Activated CD8-positive, alpha-beta T cell treated with anti-CD3 and anti-CD28 coated beads for 36 hours (primary cell): ENCODE results near the gene YIPF1. TPM values are rescaled to one million over a fixed set of nuclear protein-coding genes. Genes with fewer than 3 reads are reported as not detected.

Experiments
- ATAC-seq: fragments of 200-7000 bp; cut with Tn5 transposase; one replicate; pipeline ENCODE4 v1.10.0; 2021; ENCODE audit warnings: mild to moderate bottlenecking, moderate library complexity
- CTCF ChIA-PET: fragments of 350-600 bp; sonication (Branson Sonifier 250); formaldehyde crosslinking; loops from one replicate; lab custom pipeline; 2021; ENCODE audit warnings: antibody characterized with exemption; lab: Charles Lee
- POLR2A ChIA-PET: fragments of 350-600 bp; sonication (Branson Sonifier 250); formaldehyde crosslinking; loops from one replicate; lab custom pipeline; 2021; ENCODE audit warnings: antibody characterized with exemption; lab: Charles Lee
- DNase-seq: peaks from one replicate; pipeline ENCODE4 v3.0.0-alpha.2; 2020
- H3K27ac Mint-ChIP-seq: one replicate; pipeline ENCODE4 v1.8.0; 2021; ENCODE audit warnings: mild to moderate bottlenecking, mixed read lengths
- H3K27me3 Mint-ChIP-seq: one replicate; pipeline ENCODE4 v1.8.0; 2021; ENCODE audit warnings: mixed read lengths
- H3K36me3 Mint-ChIP-seq: one replicate; pipeline ENCODE4 v1.8.0; 2021; ENCODE audit warnings: low read depth, mixed read lengths
- H3K4me1 Mint-ChIP-seq: one replicate; pipeline ENCODE4 v1.8.0; 2021; ENCODE audit warnings: low read depth, mixed read lengths
- H3K4me3 Mint-ChIP-seq: one replicate; pipeline ENCODE4 v1.8.0; 2021; ENCODE audit warnings: mild to moderate bottlenecking, moderate library complexity, mixed read lengths
- H3K9me3 Mint-ChIP-seq: one replicate; pipeline ENCODE4 v1.8.0; 2021; ENCODE audit warnings: mixed read lengths
- intact Hi-C: fragments of 100-400 bp; cut with micrococcal nuclease; formaldehyde crosslinking; loops from one replicate; pipeline ENCODE4 v1.10.0; 2022
- total RNA-seq, 2 experiments: library from RNA; stranded (reverse); gene quantifications; one replicate each; pipeline ENCODE4 v1.2.3, GENCODE V29; 2021
- TF ChIP-seq, protein P1 (sequence below): fragments of 200-600 bp; IDR thresholded peaks from one replicate; pipeline ENCODE4 v1.8.0; 2022; ENCODE audit warnings: antibody characterized with exemption, mild to moderate bottlenecking

YIPF1 gene
- total RNA-seq, 2 experiments from 2014 or later: 13.2 to 15.6 TPM

DNA sequence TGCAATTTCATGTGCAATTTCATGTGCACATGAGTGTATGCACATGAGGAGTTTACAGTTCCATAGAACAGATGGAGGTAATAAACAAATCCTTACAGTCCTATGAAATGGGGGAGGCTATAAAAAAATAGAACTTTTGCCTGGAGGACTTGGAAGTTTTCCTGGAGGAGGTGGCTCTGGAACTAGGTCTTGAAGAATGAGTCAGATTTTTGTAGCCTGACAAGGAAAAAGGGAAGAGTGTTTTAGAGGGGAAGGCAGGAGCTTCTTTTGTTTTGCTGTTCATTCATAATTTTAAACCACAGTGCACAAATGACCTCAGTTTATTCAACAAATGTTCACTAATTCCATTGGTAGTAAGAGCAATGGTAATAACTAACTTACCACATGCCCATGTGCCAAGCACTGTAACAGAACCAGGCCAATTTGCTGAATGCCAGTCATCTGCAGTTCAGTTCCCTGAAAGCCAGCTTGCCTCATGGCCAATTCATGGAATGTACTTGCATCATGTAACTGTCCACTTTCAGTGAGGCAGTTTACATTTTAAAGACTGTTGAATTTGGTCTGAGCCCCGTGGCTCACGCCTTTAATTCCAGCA, 7.1 kb upstream of the YIPF1 start:
- H3K27ac Mint-ChIP-seq: no peak overlapping the region

DNA sequence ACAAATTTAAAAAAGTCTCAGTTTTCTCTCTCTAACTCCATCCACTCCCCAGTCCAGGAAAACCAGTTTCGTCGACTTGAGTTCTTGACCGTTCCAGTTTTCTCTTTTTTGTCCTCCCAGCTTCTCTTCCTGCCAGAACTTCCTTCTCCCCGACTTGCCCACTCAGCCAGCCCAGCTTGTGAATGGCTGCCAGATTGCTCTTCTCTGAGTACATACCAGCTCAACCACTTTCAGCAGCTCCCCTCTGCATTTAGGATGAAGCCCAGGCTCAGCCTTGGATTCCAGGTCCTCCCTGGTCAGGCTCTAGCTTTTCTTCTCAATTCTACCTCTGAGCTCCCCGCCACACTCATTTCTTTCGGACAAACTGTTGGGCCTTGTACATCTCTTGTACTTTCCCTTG, 5.8 kb upstream of the YIPF1 start:
- Mint-ChIP-seq H3K27me3 (peaks cover 6% of the 10 kb centered on the region), H3K36me3 (no peaks in the 10 kb centered on the region), H3K27ac (no peak overlapping the region), H3K4me1 (peaks cover 13% of the 10 kb centered on the region), H3K9me3 (no peaks in the 10 kb centered on the region), H3K4me3 (no peak overlapping the region)
- POLR2A ChIA-PET: no interaction called here
- intact Hi-C loops: no loop called here
- ATAC-seq (no peak), DNase-seq (no peak)
- TF ChIP-seq, protein P1, sequence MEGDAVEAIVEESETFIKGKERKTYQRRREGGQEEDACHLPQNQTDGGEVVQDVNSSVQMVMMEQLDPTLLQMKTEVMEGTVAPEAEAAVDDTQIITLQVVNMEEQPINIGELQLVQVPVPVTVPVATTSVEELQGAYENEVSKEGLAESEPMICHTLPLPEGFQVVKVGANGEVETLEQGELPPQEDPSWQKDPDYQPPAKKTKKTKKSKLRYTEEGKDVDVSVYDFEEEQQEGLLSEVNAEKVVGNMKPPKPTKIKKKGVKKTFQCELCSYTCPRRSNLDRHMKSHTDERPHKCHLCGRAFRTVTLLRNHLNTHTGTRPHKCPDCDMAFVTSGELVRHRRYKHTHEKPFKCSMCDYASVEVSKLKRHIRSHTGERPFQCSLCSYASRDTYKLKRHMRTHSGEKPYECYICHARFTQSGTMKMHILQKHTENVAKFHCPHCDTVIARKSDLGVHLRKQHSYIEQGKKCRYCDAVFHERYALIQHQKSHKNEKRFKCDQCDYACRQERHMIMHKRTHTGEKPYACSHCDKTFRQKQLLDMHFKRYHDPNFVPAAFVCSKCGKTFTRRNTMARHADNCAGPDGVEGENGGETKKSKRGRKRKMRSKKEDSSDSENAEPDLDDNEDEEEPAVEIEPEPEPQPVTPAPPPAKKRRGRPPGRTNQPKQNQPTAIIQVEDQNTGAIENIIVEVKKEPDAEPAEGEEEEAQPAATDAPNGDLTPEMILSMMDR: no peak
- CTCF ChIA-PET: interaction anchor here (1.0 kb wide), 1 partner anchor 16 kb away, joined by 3 read pairs; no protein-coding TSS in a partner anchor

More for the DNA sequence above, 7.1 kb upstream of the YIPF1 start:
- H3K4me1 Mint-ChIP-seq: peaks cover 6% of the 10 kb centered on the region
- ChIA-PET CTCF (interaction anchor here (1.5 kb wide), 1 partner anchor 63 kb away, joined by 3 read pairs; no protein-coding TSS in a partner anchor), POLR2A (no interaction called here)
- peaks cover 6% of the 10 kb centered on the region for H3K27me3 Mint-ChIP-seq
- ATAC-seq: no peak
- H3K9me3 Mint-ChIP-seq: no peaks in the 10 kb centered on the region
- H3K36me3 Mint-ChIP-seq: no peaks in the 10 kb centered on the region
- intact Hi-C loops: no loop called here
- no peak for DNase-seq
- no peak overlapping the region for H3K4me3 Mint-ChIP-seq
- TF ChIP-seq, protein P1: no peak

DNA sequence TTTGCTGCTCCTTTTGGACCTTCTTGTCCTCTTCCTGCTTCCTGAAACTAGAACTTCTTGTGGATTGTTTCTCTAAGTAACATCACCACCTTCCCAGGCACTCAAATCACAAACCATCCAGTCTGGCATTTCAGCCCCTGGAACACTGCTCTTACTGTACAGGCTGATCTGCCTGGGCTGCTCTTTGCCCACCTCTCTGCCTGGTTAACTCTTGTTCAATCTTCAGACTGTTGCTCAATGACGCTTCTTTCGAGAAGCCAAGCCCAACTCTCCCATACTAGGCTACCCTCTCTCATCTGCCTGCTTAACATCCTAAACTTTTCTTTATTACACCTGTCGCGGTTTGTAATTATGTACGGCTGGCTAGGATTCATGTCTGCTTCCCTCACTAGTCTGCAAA, 5.0 kb upstream of the YIPF1 start:
- peaks cover 6% of the 10 kb centered on the region for H3K27me3 Mint-ChIP-seq
- no peak overlapping the region for H3K27ac Mint-ChIP-seq
- CTCF ChIA-PET: interaction anchor here (1.0 to 1.3 kb wide), 2 partner anchors 15 to 25 kb away, joined by 3 read pairs; no protein-coding TSS in a partner anchor
- H3K9me3 Mint-ChIP-seq: no peaks in the 10 kb centered on the region
- DNase-seq (no peak), ATAC-seq (no peak)
- POLR2A ChIA-PET: no interaction called here
- no peaks in the 10 kb centered on the region for H3K36me3 Mint-ChIP-seq
- intact Hi-C loops: loop anchor here (5.0 kb wide), 1 partner anchor 48 kb away; no protein-coding TSS in a partner anchor
- H3K4me1 Mint-ChIP-seq: peaks cover 16% of the 10 kb centered on the region
- TF ChIP-seq, protein P1: no peak
- no peak overlapping the region for H3K4me3 Mint-ChIP-seq

DNA sequence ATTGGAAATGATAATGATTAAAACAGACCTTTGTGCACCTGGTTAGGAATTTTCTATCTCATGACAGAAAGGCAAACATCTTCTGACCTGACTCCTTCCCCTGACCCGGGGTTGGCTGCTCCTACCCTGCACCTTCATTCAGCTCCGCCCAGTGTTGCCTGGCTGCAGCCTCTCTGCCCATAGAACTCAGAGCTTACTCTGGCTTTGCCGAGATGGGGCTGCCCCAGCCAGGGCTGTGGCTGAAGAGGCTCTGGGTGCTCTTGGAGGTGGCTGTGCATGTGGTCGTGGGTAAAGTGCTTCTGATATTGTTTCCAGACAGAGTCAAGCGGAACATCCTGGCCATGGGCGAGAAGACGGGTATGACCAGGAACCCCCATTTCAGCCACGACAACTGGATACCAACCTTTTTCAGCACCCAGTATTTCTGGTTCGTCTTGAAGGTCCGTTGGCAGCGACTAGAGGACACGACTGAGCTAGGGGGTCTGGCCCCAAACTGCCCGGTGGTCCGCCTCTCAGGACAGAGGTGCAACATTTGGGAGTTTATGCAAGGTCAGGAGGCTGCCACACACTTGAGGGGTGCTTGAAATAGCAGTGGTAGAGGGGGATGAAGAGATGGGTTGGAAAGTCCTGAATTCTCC, 4.5 kb upstream of the YIPF1 start, which contains the start of gene DIO1:
TSS of gene DIO1 (plus strand) at position 189 of the 638 bp plus-strand sequence. CDS start at position 213, 24 bp downstream.
- H3K9me3 Mint-ChIP-seq: no peaks in the 10 kb centered on the region
- no peak within 1 kb of the TSS for H3K27ac Mint-ChIP-seq
- TF ChIP-seq, protein P1: no peak
- H3K27me3 Mint-ChIP-seq: peaks cover 6% of the 10 kb centered on the region
- H3K4me3 Mint-ChIP-seq: no peak within 1 kb of the TSS
- intact Hi-C loops: loop anchor here (5.0 kb wide), 1 partner anchor 48 kb away; no protein-coding TSS in a partner anchor
- ChIA-PET POLR2A (no interaction called here), CTCF (interaction anchor here (1.3 kb wide), 2 partner anchors 25 to 52 kb away, joined by 3 read pairs; partner anchors contain the start of genes IFT25 and LRRC42)
- DNase-seq (peak; percentile 42), ATAC-seq (no peak)
- H3K4me1 Mint-ChIP-seq: peaks cover 20% of the 10 kb centered on the region
- no peaks in the 10 kb centered on the region for H3K36me3 Mint-ChIP-seq
